Progenitor cell of endocrine pancreas (in vitro differentiated cells): ENCODE measurements around the gene SCAMP4. TPM values are rescaled to one million over a fixed set of nuclear protein-coding genes. Genes with fewer than 3 reads are reported as not detected.

ENCODE experiments used
- DNase-seq: peaks from one replicate; pipeline ENCODE4 v3.0.0; 2021; ENCODE audit warnings: low spot score; ENCODE audit not compliant: unreplicated experiment
- H3K27ac Mint-ChIP-seq: 2 replicates; pipeline ENCODE4 v1.8.0; 2021; ENCODE audit warnings: mild to moderate bottlenecking, moderate library complexity, mixed read lengths
- H3K27me3 Mint-ChIP-seq: 2 replicates; pipeline ENCODE4 v1.8.0; 2021; ENCODE audit warnings: mixed read lengths
- H3K36me3 Mint-ChIP-seq: 2 replicates; pipeline ENCODE4 v1.8.0; 2022; ENCODE audit warnings: mixed read lengths; ENCODE audit not compliant: insufficient read depth
- H3K4me1 Mint-ChIP-seq: 2 replicates; pipeline ENCODE4 v1.8.0; 2021; ENCODE audit warnings: low read depth, mixed read lengths
- H3K4me3 Mint-ChIP-seq: 2 replicates; pipeline ENCODE4 v1.8.0; 2021; ENCODE audit warnings: low read depth, mild to moderate bottlenecking, moderate library complexity, mixed read lengths
- H3K9me3 Mint-ChIP-seq: 2 replicates; pipeline ENCODE4 v1.8.0; 2021; ENCODE audit warnings: low read depth, mixed read lengths
- CTCF ChIP-seq: fragments of 200-600 bp; sonication (generic); IDR thresholded peaks from one replicate; pipeline ENCODE4 v1.5.0; 2021; ENCODE audit warnings: antibody characterized with exemption, mild to moderate bottlenecking; ENCODE audit not compliant: unreplicated experiment
- total RNA-seq: library from RNA; stranded (reverse); gene quantifications from 2 replicates; pipeline ENCODE4 v1.2.1, GENCODE V29; 2021

The SCAMP4 gene
- total RNA-seq, 1 donor from 2014 or later, result 102 TPM

- H3K9me3 Mint-ChIP-seq, result no peaks in the 10 kb centered on the region
- TF ChIP-seq CTCF, result no peak
- no peak overlapping the region for H3K4me3 Mint-ChIP-seq
- DNase-seq, result no peak
- no peaks in the 10 kb centered on the region for H3K27me3 Mint-ChIP-seq
- H3K36me3 Mint-ChIP-seq, result no peaks in the 10 kb centered on the region
- no peaks in the 10 kb centered on the region for H3K4me1 Mint-ChIP-seq
- H3K27ac Mint-ChIP-seq, result no peak overlapping the region
These were observed 52.5 kb downstream of the SCAMP4 start for GRCh38 chr19:1957562-1958248.

- Mint-ChIP-seq H3K9me3 (no peaks in the 10 kb centered on the region), H3K27me3 (no peaks in the 10 kb centered on the region), H3K4me3 (no peak overlapping the region), H3K36me3 (no peaks in the 10 kb centered on the region), H3K4me1 (no peaks in the 10 kb centered on the region), H3K27ac (no peak overlapping the region)
- TF ChIP-seq CTCF, result no peak
- no peak for DNase-seq
These were observed 54.9 kb downstream of the SCAMP4 start for GRCh38 chr19:1959928-1960589.

- no peak for TF ChIP-seq CTCF
- H3K4me3 Mint-ChIP-seq, result no peak overlapping the region
- no peaks in the 10 kb centered on the region for H3K27me3 Mint-ChIP-seq
- no peak overlapping the region for H3K27ac Mint-ChIP-seq
- no peaks in the 10 kb centered on the region for H3K9me3 Mint-ChIP-seq
- H3K36me3 Mint-ChIP-seq, result peaks cover 1% of the 10 kb centered on the region
- H3K4me1 Mint-ChIP-seq, result no peaks in the 10 kb centered on the region
- no peak for DNase-seq
These were observed 56.0 kb downstream of the SCAMP4 start for GRCh38 chr19:1961000-1961883.

- DNase-seq, result no peak
- Mint-ChIP-seq H3K27ac (no peak overlapping the region), H3K27me3 (no peaks in the 10 kb centered on the region), H3K9me3 (no peaks in the 10 kb centered on the region), H3K36me3 (peaks cover 1% of the 10 kb centered on the region), H3K4me3 (no peak overlapping the region), H3K4me1 (no peaks in the 10 kb centered on the region)
- no peak for TF ChIP-seq CTCF
These were observed 57.5 kb downstream of the SCAMP4 start for GRCh38 chr19:1962674-1963073.

- H3K27ac Mint-ChIP-seq, result no peak overlapping the region
- H3K36me3 Mint-ChIP-seq, result peaks cover 2% of the 10 kb centered on the region
- H3K4me1 Mint-ChIP-seq, result no peaks in the 10 kb centered on the region
- no peaks in the 10 kb centered on the region for H3K27me3 Mint-ChIP-seq
- no peaks in the 10 kb centered on the region for H3K9me3 Mint-ChIP-seq
- H3K4me3 Mint-ChIP-seq, result no peak overlapping the region
- DNase-seq, result no peak
- TF ChIP-seq CTCF, result no peak
These were observed 61.9 kb downstream of the SCAMP4 start for GRCh38 chr19:1967087-1967608.
